K562 (cell line): ENCODE measurements around the gene CERS5. TPM values are rescaled to one million over a fixed set of nuclear protein-coding genes. Genes with fewer than 3 reads are reported as not detected.

ENCODE experiments used
- AFF1 ChIP-seq, 2 experiments: fragments of 450-650 bp; IDR thresholded peaks; 2 replicates each; pipeline ENCODE4 v1.6.1; 2018; ENCODE audit warnings: mild to moderate bottlenecking in 2 of 2, low read depth in 1 of 2; ENCODE audit not compliant: partially characterized antibody in 2 of 2
- BHLHE40 ChIP-seq: IDR thresholded peaks from 2 replicates; pipeline ENCODE4 v1.6.1; 2011; ENCODE audit warnings: low read length, improper control_type of control experiment
- CBFB ChIP-seq: sonication (generic); formaldehyde crosslinking; IDR thresholded peaks from 2 replicates; pipeline ENCODE4 v1.4.0; 2020; ENCODE audit warnings: mild to moderate bottlenecking, missing genetic modification reagents
- ELF2 ChIP-seq: fragments of 250-450 bp; sonication (Bioruptor Pico); IDR thresholded peaks from 2 replicates; pipeline ENCODE4 v1.5.0; 2021; ENCODE audit warnings: mild to moderate bottlenecking
- GABPA ChIP-seq: fragments of 200-800 bp; sonication (Bioruptor generic); conservative IDR thresholded peaks from 2 replicates; pipeline ENCODE4 v1.6.1; 2016; ENCODE audit warnings: low read depth, missing genetic modification characterization, missing compliant biosample characterization
- HMG20B ChIP-seq: fragments of 250-450 bp; sonication (Bioruptor Pico); IDR thresholded peaks from 2 replicates; pipeline ENCODE4 v1.5.0; 2021; ENCODE audit warnings: mild to moderate bottlenecking
- MEIS2 ChIP-seq: fragments of 450-650 bp; IDR thresholded peaks from 2 replicates; pipeline ENCODE4 v1.6.1; 2014; ENCODE audit warnings: mild to moderate bottlenecking; ENCODE audit not compliant: partially characterized antibody
- NEUROD1 ChIP-seq: fragments of 150-350 bp; IDR thresholded peaks from 2 replicates; pipeline ENCODE4 v1.6.1; 2014; ENCODE audit warnings: borderline replicate concordance, low read length, low read depth; ENCODE audit not compliant: partially characterized antibody
- NR2C1 ChIP-seq, 2 experiments: fragments of 450-650 bp; IDR thresholded peaks; 2 replicates each; pipeline ENCODE4 v1.6.1; 2017; ENCODE audit warnings: mild to moderate bottlenecking in 2 of 2, antibody characterized with exemption in 1 of 2, inconsistent platforms in 1 of 2, missing compliant biosample characterization in 1 of 2, missing genetic modification characterization in 1 of 2
- POLR2A ChIP-seq: fragments of 450-650 bp; conservative IDR thresholded peaks from 2 replicates; pipeline ENCODE4 v1.6.1; 2016
- POLR2AphosphoS2 ChIP-seq: IDR thresholded peaks from 2 replicates; pipeline ENCODE4 v1.6.1; 2012; ENCODE audit warnings: low read length, improper control_type of control experiment
- RAD51 ChIP-seq: fragments of 450-650 bp; IDR thresholded peaks from 2 replicates; pipeline ENCODE4 v1.7.1; 2016; ENCODE audit warnings: low read depth, mild to moderate bottlenecking, borderline replicate concordance
- RFX5 ChIP-seq: IDR thresholded peaks from 2 replicates; pipeline ENCODE4 v1.6.1; 2011; ENCODE audit warnings: low read depth, mild to moderate bottlenecking, improper control_type of control experiment, low read length
- SMARCB1 ChIP-seq: IDR thresholded peaks from 2 replicates; pipeline ENCODE4 v1.6.1; 2011; ENCODE audit warnings: improper control_type of control experiment, low read depth; ENCODE audit not compliant: insufficient read length
- TFAP4 ChIP-seq: sonication (generic); formaldehyde crosslinking; IDR thresholded peaks from 2 replicates; pipeline ENCODE4 v1.8.0; 2022; ENCODE audit warnings: missing genetic modification reagents, mild to moderate bottlenecking, moderate library complexity, borderline replicate concordance
- ZFX ChIP-seq: sonication (generic); formaldehyde crosslinking; IDR thresholded peaks from 2 replicates; pipeline ENCODE4 v1.8.0; 2022; ENCODE audit warnings: mild to moderate bottlenecking, missing genetic modification reagents, moderate library complexity
- polyA plus RNA-seq, 8 experiments: library from polyadenylated mRNA; depleted of rRNA in 4 of 8; stranded (reverse) in 5 of 8; unstranded in 3 of 8; fragments of >200 nt; fragmentation: Nextera tagmentation in 2 of 8; fragmentation: Illumina TruSeq in 1 of 8; extraction: Ambion mirVana in 2 of 8; extraction: Trizol in 1 of 8; gene quantifications; 2 replicates each; pipeline versions ENCODE4 v1.2.1 to v1.2.3, GENCODE V29; 2011 to 2014; ENCODE audit warnings: inconsistent platforms in 1 of 8, missing spikeins in 1 of 8
- total RNA-seq, 7 experiments: library from RNA; depleted of rRNA in 6 of 7; stranded (reverse); fragments of >200 nt in 6 of 7; fragmentation: Illumina TruSeq in 2 of 7; extraction: Trizol in 2 of 7; gene quantifications; 2 replicates each; pipeline versions ENCODE4 v1.2.1 to v1.2.3, GENCODE V29; 2011 to 2021; ENCODE audit warnings: low replicate concordance in 1 of 7
- TF ChIP-seq, protein P1 (sequence below): sonication (generic); formaldehyde crosslinking; IDR thresholded peaks from 2 replicates; pipeline ENCODE4 v1.8.0; 2022; ENCODE audit warnings: mild to moderate bottlenecking, missing genetic modification reagents
- TF ChIP-seq, protein P2 (sequence below): sonication (generic); formaldehyde crosslinking; IDR thresholded peaks from 2 replicates; pipeline ENCODE4 v1.9.0; 2022; ENCODE audit warnings: mild to moderate bottlenecking, missing genetic modification reagents
- TF ChIP-seq, protein P3 (sequence below): sonication (generic); formaldehyde crosslinking; IDR thresholded peaks from 2 replicates; pipeline ENCODE4 v1.5.0; 2020; ENCODE audit warnings: missing genetic modification reagents

CERS5 gene
- total and polyA plus RNA-seq, 9 of the 15 experiments (the other 6 are each of a cell fraction or from before 2014, with no cell fraction given), result 6.1 to 47.5 (median 17.8) TPM

GRCh38 chr12:50111693-50112455 lies 55.3 kb downstream of the CERS5 start, which contains the start of gene COX14 (continued):
- TF ChIP-seq, protein P1, sequence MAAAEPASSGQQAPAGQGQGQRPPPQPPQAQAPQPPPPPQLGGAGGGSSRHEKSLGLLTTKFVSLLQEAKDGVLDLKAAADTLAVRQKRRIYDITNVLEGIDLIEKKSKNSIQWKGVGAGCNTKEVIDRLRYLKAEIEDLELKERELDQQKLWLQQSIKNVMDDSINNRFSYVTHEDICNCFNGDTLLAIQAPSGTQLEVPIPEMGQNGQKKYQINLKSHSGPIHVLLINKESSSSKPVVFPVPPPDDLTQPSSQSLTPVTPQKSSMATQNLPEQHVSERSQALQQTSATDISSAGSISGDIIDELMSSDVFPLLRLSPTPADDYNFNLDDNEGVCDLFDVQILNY, result peak; percentile 60; the same call in 1 of the 2 replicates
- TF ChIP-seq BHLHE40 (peak; percentile 94), POLR2AphosphoS2 (no peak), AFF1 (IDR thresholded peaks at IDR 0.05; ENCODE audit: low read depth in 1 of 2, partially characterized antibody in 2 of 2) (peak in 1 of 2 experiments; percentile 70), NR2C1 (IDR thresholded peaks at IDR 0.05) (0 out of 2 replicates have a peak, but pooled peaks have one; percentile 20), NR2C1 (tag; IDR thresholded peaks at IDR 0.05) (peak; percentile 62), MEIS2 (peak; percentile 71), HMG20B (CRISPR knock-in tag) (no peak), CBFB (peak; percentile 78; the same call in 1 of the 2 replicates), RAD51 (peak; percentile 81), ZFX (CRISPR knock-in tag) (peak; percentile 86), SMARCB1 (no peak), ELF2 (CRISPR knock-in tag) (peak; percentile 79), RFX5 (peak; percentile 100), TFAP4 (CRISPR knock-in tag) (peak; percentile 80), NEUROD1 (no peak), GABPA (tag) (peak; percentile 96), POLR2A (peak; percentile 90)
- TF ChIP-seq, protein P2, sequence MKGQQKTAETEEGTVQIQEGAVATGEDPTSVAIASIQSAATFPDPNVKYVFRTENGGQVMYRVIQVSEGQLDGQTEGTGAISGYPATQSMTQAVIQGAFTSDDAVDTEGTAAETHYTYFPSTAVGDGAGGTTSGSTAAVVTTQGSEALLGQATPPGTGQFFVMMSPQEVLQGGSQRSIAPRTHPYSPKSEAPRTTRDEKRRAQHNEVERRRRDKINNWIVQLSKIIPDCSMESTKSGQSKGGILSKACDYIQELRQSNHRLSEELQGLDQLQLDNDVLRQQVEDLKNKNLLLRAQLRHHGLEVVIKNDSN (CRISPR knock-in tag), result peak; percentile 97
- TF ChIP-seq, protein P3, sequence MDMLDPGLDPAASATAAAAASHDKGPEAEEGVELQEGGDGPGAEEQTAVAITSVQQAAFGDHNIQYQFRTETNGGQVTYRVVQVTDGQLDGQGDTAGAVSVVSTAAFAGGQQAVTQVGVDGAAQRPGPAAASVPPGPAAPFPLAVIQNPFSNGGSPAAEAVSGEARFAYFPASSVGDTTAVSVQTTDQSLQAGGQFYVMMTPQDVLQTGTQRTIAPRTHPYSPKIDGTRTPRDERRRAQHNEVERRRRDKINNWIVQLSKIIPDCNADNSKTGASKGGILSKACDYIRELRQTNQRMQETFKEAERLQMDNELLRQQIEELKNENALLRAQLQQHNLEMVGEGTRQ, result peak; percentile 90
